HG02973 (cell line): ENCODE measurements around the gene PCDHGB3.
"Not testable (repeated sequence)": the region's sequence is repeated elsewhere in the genome, so short reads cannot be mapped to it uniquely, and the experiment has no call there.

Source experiments
- ATAC-seq: cut with Tn5 transposase; IDR thresholded peaks from one replicate; pipeline ENCODE4 v1.9.1; 2021; ENCODE audit warnings: moderate library complexity; ENCODE audit not compliant: unreplicated experiment

PCDHGB3 gene

GRCh38 chr5:141369994-141370848, at the start of gene PCDHGB3:
Gene PCDHGB3, plus strand, starts transcription at chr5:141370242. Its CDS starts 153 bp downstream, at chr5:141370395.
- ATAC-seq: peak; percentile 98

DNA sequence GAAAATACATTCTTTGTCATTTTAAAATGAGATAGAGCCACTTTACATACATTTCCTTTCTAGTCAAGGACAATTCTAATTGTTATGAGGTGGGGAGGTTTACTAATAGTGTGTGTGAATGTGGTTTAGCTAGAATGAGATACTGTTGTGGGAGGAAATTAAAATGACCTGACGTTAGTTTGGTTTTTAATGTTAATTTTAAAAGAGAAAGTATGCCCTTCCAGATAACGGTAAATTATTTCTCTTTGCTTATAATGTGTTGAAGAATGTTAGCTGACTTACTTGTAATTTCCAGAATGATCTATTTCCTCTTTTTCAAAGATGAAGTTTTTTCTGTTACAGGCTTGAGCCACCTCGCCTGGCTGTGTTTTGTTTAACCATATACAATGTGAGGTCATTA, 47.8 kb upstream of the PCDHGB3 start:
- ATAC-seq: no peak

DNA sequence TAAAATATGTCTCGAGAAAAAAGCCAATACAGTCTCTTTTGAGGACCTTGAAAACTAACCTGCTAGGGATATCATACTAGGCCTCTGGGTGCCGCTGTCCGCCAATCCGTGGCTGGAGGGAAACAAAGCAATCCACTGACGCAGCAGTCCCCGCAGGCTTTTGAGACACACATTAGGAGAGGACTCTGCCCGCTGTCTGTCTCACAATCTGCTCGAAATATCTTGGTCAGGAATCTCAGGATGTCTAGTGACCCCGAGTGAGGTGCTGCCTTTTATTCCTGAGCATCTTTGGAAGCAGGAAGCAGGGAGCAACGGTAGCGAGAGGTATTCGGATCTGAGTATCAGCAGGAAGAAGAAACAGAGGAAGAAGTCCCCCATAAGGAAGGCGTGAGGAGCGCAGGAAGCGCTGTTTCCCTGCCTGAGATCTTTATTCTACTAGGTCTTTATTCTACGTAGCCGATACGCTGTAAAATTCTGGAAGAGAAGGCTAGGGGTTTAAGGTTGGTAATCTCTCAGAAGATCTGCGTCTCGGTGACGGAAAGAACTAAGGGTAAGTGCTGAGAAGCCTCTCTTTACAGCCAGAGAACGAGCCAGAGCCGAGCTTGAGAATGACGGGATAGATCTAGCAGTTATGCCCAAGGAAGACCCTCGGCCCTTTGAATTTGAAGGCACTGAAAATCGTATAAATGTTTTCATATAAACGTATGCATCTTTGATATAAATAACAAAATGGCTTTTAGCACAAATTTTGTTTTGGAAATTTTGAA, 43.8 kb upstream of the PCDHGB3 start:
- peak; percentile 75 for ATAC-seq

DNA sequence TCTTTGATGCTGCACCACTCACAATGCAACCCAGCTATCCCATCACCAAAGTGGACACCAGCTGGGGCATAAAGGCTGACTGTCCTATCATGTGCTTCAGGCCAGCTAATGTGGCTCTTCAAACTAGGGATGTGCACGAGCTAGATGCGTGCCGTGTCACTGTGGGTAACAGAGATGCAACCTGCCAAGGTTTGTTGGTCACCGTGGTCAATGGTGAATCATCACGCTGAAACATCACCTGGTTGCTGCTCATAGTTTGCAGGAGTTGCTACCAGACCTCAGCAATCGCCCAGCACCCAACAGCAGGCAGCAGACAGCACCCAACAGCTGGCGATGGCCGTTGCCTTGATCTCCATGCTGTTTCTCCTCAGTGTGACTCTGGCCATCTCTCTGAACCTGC, 41.8 kb upstream of the PCDHGB3 start:
- ATAC-seq: no peak

DNA sequence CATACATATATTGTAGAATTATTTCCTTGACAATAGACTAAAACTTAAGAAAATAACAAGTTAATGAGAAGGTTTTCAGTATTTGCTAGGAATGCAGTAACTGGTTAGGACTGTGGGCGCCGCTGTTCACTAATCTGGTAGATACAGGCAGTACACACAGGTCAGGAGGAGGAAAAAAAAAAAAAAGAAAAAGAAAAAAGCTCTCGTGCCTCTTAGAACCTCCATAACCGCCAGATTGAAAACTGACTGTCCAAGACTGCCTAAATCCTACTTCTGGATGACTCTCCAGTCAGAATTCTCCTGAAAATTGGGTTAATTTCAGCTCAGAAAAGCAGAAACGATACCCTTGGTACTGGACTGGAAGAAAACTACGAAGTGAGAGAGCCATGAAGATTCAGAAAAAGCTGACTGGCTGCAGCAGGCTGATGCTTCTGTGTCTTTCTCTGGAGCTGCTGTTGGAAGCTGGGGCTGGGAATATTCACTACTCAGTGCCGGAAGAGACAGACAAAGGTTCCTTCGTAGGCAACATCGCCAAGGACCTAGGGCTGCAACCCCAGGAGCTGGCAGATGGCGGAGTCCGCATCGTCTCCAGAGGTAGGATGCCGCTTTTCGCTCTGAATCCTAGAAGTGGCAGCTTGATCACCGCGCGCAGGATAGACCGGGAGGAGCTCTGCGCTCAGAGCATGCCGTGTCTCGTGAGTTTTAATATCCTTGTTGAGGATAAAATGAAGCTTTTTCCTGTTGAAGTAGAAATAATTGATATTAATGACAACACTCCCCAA, 39.6 kb upstream of the PCDHGB3 start, which contains the start of gene PCDHGA1:
TSS of gene PCDHGA1 (plus strand) at position 216 of the 782 bp plus-strand sequence.
- no peak for ATAC-seq

DNA sequence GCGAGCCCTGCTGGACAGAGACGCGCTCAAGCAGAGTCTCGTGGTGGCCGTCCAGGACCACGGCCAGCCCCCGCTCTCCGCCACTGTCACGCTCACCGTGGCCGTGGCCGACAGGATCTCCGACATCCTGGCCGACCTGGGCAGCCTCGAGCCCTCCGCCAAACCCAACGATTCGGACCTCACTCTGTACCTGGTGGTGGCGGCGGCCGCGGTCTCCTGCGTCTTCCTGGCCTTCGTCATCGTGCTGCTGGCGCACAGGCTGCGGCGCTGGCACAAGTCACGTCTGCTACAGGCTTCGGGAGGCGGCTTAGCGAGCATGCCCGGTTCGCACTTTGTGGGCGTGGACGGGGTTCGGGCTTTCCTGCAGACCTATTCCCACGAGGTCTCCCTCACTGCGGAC, 37.5 kb upstream of the PCDHGB3 start:
- not testable (repeated sequence) for ATAC-seq

GRCh38 chr5:141338538-141339306, 31.3 kb upstream of the PCDHGB3 start, which contains the start of gene PCDHGA2:
Gene PCDHGA2, plus strand, starts transcription at chr5:141338760.
- ATAC-seq: peak; percentile 60

GRCh38 chr5:141340781-141341354, 29.2 kb upstream of the PCDHGB3 start:
- not testable (repeated sequence) for ATAC-seq

- no peak for ATAC-seq
These were observed 27.3 kb upstream of the PCDHGB3 start for GRCh38 chr5:141342773-141343172.

- ATAC-seq: no peak
These were observed 26.6 kb upstream of the PCDHGB3 start, which contains the start of gene PCDHGA3 for GRCh38 chr5:141343242-141343952. Gene PCDHGA3, plus strand, starts transcription at chr5:141343829. Its CDS starts 205 bp downstream, at chr5:141344034.

DNA sequence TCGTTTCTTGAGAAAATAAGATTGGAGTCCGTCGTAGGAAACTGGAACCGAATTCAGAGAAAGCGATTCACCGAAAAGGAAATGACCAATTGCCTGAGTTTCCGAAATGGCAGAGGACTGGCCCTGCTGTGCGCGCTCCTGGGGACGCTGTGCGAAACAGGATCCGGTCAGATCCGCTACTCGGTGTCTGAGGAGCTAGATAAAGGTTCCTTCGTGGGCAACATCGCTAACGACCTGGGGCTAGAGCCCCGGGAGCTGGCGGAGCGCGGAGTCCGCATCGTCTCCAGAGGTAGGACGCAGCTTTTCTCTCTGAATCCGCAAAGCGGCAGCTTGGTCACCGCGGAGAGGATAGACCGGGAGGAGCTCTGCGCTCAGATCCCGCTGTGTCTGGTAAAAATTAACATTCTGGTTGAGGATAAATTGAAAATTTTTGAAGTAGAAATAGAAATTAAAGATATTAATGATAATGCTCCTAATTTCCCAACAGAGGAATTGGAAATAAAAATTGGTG, 26.0 kb upstream of the PCDHGB3 start:
- ATAC-seq: no peak

GRCh38 chr5:141345327-141345726, 24.7 kb upstream of the PCDHGB3 start:
- ATAC-seq: no peak

- ATAC-seq: not testable (repeated sequence)
These were observed 24.0 kb upstream of the PCDHGB3 start for GRCh38 chr5:141346017-141346416.

- ATAC-seq: peak; percentile 63
These were observed 20.0 kb upstream of the PCDHGB3 start, which contains the start of gene PCDHGB1 for GRCh38 chr5:141349917-141350619. Gene PCDHGB1, plus strand, starts transcription at chr5:141350099. Its CDS starts 162 bp downstream, at chr5:141350261.

GRCh38 chr5:141351591-141351990, 18.5 kb upstream of the PCDHGB3 start:
- no peak for ATAC-seq

DNA sequence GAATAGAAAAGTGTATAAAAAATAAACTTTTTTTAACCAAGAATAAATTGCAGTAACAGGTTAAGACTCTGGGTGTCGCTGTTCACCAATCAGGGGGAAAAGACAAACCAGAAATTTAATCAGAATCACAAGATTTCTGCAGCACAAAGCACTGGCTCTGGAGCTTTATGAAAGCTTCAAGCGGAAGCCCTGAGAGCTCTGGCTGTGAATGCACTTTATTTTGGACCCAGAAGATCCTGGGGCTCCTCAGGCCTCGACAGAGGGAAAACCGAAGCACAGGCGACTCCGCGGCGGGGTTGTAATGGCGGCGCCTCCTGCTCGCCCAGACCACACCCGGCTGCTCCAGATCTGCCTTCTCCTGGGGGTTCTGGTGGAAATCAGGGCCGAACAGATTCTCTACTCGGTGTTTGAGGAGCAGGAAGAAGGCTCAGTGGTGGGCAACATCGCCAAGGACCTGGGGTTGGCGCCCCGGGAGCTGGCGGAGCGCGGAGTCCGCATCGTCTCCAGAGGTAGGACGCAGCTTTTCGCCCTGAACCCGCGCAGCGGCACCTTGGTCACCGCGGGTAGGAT, 15.1 kb upstream of the PCDHGB3 start, which contains the start of gene PCDHGA4:
TSS of gene PCDHGA4 (plus strand) at position 122 of the 570 bp plus-strand sequence. CDS start at position 209, 87 bp downstream.
- no peak for ATAC-seq

GRCh38 chr5:141355641-141356040, 14.4 kb upstream of the PCDHGB3 start:
- ATAC-seq: no peak

GRCh38 chr5:141356133-141356532, 13.9 kb upstream of the PCDHGB3 start:
- no peak for ATAC-seq
